Breast epithelium (tissue), 4 donors: ENCODE data around the gene ANXA5. TPM values are rescaled to one million over a fixed set of nuclear protein-coding genes. Genes with fewer than 3 reads are reported as not detected.

Experiments
- DNase-seq, 2 donors: peaks; one replicate each; pipeline ENCODE4 v3.0.0-alpha.2; 2019; ENCODE audit warnings: low spot score in 2 of 2
- H3K27ac ChIP-seq, 2 donors: fragments of 200-600 bp; sonication (generic) in 1 of 2; one replicate each; pipeline ENCODE4 v1.5.1; 2016 to 2019; ENCODE audit warnings: mild to moderate bottlenecking in 1 of 2
- H3K27me3 ChIP-seq, 2 donors: fragments of 200-600 bp; sonication (generic) in 1 of 2; one replicate each; pipeline versions ENCODE4 v1.5.1 to v1.6.0; 2017 to 2019; ENCODE audit warnings: control low read depth in 1 of 2, mild to moderate bottlenecking in 1 of 2
- H3K36me3 ChIP-seq: fragments of 200-600 bp; one replicate; pipeline ENCODE4 v1.5.1; 2019
- H3K4me1 ChIP-seq, 2 donors: fragments of 200-600 bp; sonication (generic); one replicate each; pipeline ENCODE4 v1.5.1; 2016 to 2019; ENCODE audit warnings: control low read depth in 1 of 2
- H3K4me3 ChIP-seq, 3 donors: fragments of 200-600 bp; sonication (generic); 1 replicate in 2 of 3; 2 replicates in 1 of 3; pipeline ENCODE4 v1.5.1; 2016 to 2019; ENCODE audit warnings: mild to moderate bottlenecking in 3 of 3, moderate library complexity in 2 of 3
- H3K9me3 ChIP-seq, 2 donors: fragments of 200-600 bp; sonication (generic) in 1 of 2; one replicate each; pipeline ENCODE4 v1.5.1; 2016 to 2019; ENCODE audit warnings: control low read depth in 1 of 2
- POLR2A ChIP-seq: fragments of 450-650 bp; IDR thresholded peaks from one replicate; pipeline ENCODE4 v1.6.1; 2016; ENCODE audit warnings: antibody characterized with exemption, mild to moderate bottlenecking, moderate library complexity
- POLR2AphosphoS5 ChIP-seq, 3 donors: sonication (generic); formaldehyde crosslinking; IDR thresholded peaks; one replicate each; pipeline ENCODE4 v1.6.1; 2017; ENCODE audit warnings: antibody characterized with exemption in 3 of 3
- intact Hi-C: fragments of 100-400 bp; cut with DNase I; formaldehyde crosslinking; loops from one replicate; pipeline ENCODE4 v1.15.1; 2023; ENCODE audit warnings: low total_unique reads
- total RNA-seq, 3 donors: library from RNA; depleted of rRNA; stranded (reverse); fragments of >200 nt; gene quantifications; one replicate each; pipeline ENCODE4 v1.1.0, GENCODE V29; 2016
- TF ChIP-seq, protein P1 (sequence below), 3 donors: fragments of 450-650 bp; IDR thresholded peaks; one replicate each; pipeline ENCODE4 v1.5.1; 2016 to 2017; ENCODE audit warnings: antibody characterized with exemption in 3 of 3, mild to moderate bottlenecking in 3 of 3, moderate library complexity in 3 of 3

Gene ANXA5
- total RNA-seq, 3 donors from 2014 or later = 286 to 430 (median 292) TPM

DNA sequence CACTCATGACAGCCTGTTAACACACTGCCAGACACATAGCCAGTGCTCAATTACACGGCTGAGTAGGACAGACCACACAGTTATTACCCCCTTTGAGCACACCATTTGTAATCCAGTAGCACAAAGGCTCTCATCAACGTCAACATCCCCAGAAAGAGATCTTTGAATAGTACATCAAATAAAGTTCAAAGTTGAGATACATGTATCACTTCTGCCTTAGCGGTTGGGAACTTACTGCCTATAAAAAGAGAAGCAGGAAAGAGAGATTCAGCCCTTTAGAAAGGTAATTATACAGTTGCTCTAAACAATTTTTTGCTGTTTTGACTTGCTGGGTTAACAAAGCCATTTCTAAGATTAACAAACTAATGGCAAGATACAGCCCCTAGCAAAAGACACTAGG is 16.2 kb downstream of the ANXA5 start:
- intact Hi-C loops = no loop called here
- H3K36me3 ChIP-seq = peaks cover 6% of the 10 kb centered on the region
- H3K27ac ChIP-seq = no peak overlapping the region
- H3K4me3 ChIP-seq = no peak overlapping the region
- TF ChIP-seq POLR2A = no peak
- TF ChIP-seq POLR2AphosphoS5 (IDR thresholded peaks at IDR 0.05) = no peak
- TF ChIP-seq, protein P1, sequence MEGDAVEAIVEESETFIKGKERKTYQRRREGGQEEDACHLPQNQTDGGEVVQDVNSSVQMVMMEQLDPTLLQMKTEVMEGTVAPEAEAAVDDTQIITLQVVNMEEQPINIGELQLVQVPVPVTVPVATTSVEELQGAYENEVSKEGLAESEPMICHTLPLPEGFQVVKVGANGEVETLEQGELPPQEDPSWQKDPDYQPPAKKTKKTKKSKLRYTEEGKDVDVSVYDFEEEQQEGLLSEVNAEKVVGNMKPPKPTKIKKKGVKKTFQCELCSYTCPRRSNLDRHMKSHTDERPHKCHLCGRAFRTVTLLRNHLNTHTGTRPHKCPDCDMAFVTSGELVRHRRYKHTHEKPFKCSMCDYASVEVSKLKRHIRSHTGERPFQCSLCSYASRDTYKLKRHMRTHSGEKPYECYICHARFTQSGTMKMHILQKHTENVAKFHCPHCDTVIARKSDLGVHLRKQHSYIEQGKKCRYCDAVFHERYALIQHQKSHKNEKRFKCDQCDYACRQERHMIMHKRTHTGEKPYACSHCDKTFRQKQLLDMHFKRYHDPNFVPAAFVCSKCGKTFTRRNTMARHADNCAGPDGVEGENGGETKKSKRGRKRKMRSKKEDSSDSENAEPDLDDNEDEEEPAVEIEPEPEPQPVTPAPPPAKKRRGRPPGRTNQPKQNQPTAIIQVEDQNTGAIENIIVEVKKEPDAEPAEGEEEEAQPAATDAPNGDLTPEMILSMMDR (IDR thresholded peaks at IDR 0.05) = no peak
- no peak for DNase-seq
- H3K4me1 ChIP-seq = no peaks in the 10 kb centered on the region
- no peaks in the 10 kb centered on the region for H3K27me3 ChIP-seq
- H3K9me3 ChIP-seq = no peaks in the 10 kb centered on the region

DNA sequence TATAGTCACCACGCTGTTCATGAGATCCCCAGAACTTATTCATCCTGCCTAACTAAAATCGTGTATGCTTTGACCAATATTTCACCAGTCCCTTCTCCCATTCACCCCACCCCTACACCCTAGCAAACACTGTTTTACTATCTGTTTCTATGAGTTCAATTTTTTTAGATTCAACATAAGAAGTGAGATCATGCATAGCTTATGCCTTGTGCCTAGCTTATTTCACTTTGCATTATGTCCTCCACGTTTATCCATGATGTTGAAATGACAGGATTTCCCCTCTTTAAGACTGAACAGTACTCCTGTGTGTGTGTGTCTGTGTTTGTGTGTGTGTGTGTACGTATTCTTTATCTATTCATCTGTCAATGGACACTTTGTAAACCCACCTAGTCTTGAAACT is 16.8 kb downstream of the ANXA5 start:
- H3K4me1 ChIP-seq = no peaks in the 10 kb centered on the region
- no peak for DNase-seq
- H3K36me3 ChIP-seq = peaks cover 6% of the 10 kb centered on the region
- no peak overlapping the region for H3K4me3 ChIP-seq
- no peaks in the 10 kb centered on the region for H3K9me3 ChIP-seq
- no peak overlapping the region for H3K27ac ChIP-seq
- H3K27me3 ChIP-seq = no peaks in the 10 kb centered on the region
- no peak for TF ChIP-seq POLR2AphosphoS5 (IDR thresholded peaks at IDR 0.05)
- TF ChIP-seq POLR2A = no peak
- TF ChIP-seq, protein P1 (IDR thresholded peaks at IDR 0.05) = no peak
- intact Hi-C loops = no loop called here

DNA sequence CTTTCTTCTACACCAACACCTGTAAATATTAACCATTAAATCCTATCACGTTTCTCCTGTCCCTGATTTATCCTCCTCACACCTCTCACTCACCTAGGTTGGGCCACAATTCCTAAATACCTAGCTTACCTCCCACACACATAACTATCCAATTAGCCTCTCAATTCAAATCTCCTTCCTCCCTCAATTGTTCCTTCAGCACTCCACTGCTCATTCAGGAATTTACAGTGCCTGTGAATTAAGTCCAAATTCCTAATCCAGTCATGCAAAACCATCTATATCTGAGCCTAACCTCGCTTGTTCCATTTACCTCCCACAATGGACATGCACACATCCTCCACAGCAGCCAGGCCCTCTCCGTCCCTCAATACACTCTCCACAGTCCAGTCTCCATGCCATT is 17.5 kb downstream of the ANXA5 start:
- H3K36me3 ChIP-seq = peaks cover 6% of the 10 kb centered on the region
- TF ChIP-seq POLR2A (no peak), POLR2AphosphoS5 (IDR thresholded peaks at IDR 0.05) (no peak)
- TF ChIP-seq, protein P1 (IDR thresholded peaks at IDR 0.05) = no peak
- no peaks in the 10 kb centered on the region for H3K9me3 ChIP-seq
- H3K27ac ChIP-seq = no peak overlapping the region
- H3K27me3 ChIP-seq = no peaks in the 10 kb centered on the region
- intact Hi-C loops = no loop called here
- no peak overlapping the region for H3K4me3 ChIP-seq
- no peak for DNase-seq
- no peaks in the 10 kb centered on the region for H3K4me1 ChIP-seq

DNA sequence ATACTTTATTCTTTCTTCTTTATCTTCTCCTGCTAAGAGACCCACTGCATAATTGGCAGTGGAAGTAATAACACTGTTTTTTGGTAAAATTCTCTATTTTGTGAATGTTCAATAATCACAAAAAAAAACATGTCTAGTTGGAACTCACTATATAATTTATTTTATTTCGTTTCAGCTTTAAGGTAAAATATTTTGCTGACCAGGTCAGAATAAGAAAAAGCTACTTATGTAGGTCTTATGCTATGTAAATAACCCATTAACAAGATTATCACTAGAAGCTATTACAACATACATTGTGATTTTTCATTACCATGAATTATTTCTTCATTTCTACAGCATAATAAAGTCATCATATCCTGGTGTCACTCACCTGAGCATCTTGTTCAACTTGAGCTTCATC is 19.3 kb downstream of the ANXA5 start:
- Histone ChIP-seq H3K27ac (no peak overlapping the region), H3K36me3 (peaks cover 6% of the 10 kb centered on the region)

DNA sequence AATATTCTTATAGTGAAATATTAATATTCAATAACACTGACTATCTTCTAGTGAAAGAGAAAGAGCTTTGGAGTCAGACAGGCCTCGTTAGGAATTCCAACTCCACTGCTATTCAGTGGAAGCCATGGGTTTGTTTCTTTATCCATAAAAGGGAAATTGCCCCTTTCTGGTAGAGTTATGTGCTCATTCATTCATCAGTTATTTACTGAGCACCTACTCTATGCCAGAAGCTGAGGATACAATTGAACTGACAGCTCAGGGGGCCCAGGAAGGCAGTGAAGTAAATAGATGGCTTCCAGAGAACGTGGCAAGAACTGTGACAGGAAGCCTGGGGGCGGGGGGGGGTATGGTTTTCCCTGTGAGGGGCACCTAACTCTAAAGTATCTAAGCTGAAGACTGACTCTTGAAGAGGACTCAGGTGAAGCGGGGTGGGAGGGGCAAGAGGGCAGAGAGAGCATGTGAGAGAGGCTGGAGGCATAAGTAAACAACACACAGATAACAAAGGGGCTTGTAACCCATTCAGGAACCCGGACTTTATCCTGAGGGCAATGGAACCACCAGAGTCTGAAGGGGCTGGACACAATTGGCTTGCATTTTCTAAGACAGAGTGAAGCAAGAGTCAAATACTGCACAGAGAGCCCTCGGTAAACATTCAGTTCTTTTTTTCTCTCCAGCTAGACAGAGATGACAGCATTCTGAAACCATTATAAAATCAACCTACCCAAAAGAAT is 20.3 kb downstream of the ANXA5 start:
- H3K27ac ChIP-seq = no peak overlapping the region
- no peaks in the 10 kb centered on the region for H3K9me3 ChIP-seq
- intact Hi-C loops = no loop called here
- peaks cover 6% of the 10 kb centered on the region for H3K36me3 ChIP-seq
- DNase-seq = no peak
- no peaks in the 10 kb centered on the region for H3K27me3 ChIP-seq
- no peaks in the 10 kb centered on the region for H3K4me1 ChIP-seq
- H3K4me3 ChIP-seq = no peak overlapping the region
- no peak for TF ChIP-seq POLR2A
- TF ChIP-seq, protein P1 (IDR thresholded peaks at IDR 0.05) = no peak
- TF ChIP-seq POLR2AphosphoS5 (IDR thresholded peaks at IDR 0.05) = no peak

More for the DNA sequence above, 19.3 kb downstream of the ANXA5 start:
- intact Hi-C loops = no loop called here
- no peak for DNase-seq
- H3K27me3 ChIP-seq = no peaks in the 10 kb centered on the region
- H3K9me3 ChIP-seq = no peaks in the 10 kb centered on the region
- no peak for TF ChIP-seq POLR2A
- TF ChIP-seq, protein P1 (IDR thresholded peaks at IDR 0.05) = no peak
- no peak for TF ChIP-seq POLR2AphosphoS5 (IDR thresholded peaks at IDR 0.05)
- no peak overlapping the region for H3K4me3 ChIP-seq
- H3K4me1 ChIP-seq = no peaks in the 10 kb centered on the region
